Measurements from ENCODE around the gene FAM227A.

DNA sequence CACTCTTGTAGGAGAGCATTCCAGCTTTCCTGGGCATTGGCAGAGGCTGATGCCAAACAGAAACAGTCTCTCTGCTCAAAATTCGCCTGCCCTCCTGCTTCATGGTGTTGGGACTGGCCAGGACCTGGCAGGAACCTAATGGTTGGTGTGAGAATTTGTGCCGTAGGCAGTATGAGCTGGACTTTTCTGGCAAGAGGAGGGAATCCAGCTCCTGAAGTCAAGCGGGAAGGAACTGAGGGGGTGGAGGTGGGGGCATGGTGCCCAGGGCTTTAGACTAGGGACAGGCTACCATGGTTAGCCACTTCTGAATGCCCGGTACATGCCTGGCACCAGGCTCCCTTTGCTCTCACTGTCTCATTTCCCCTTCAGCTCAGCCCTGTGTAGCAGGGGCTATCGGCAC, 18.7 kb upstream of the FAM227A start:
- TF ChIP-seq, protein P1, sequence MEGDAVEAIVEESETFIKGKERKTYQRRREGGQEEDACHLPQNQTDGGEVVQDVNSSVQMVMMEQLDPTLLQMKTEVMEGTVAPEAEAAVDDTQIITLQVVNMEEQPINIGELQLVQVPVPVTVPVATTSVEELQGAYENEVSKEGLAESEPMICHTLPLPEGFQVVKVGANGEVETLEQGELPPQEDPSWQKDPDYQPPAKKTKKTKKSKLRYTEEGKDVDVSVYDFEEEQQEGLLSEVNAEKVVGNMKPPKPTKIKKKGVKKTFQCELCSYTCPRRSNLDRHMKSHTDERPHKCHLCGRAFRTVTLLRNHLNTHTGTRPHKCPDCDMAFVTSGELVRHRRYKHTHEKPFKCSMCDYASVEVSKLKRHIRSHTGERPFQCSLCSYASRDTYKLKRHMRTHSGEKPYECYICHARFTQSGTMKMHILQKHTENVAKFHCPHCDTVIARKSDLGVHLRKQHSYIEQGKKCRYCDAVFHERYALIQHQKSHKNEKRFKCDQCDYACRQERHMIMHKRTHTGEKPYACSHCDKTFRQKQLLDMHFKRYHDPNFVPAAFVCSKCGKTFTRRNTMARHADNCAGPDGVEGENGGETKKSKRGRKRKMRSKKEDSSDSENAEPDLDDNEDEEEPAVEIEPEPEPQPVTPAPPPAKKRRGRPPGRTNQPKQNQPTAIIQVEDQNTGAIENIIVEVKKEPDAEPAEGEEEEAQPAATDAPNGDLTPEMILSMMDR (CRISPR knock-in tag; IDR thresholded peaks at IDR 0.05) = no peak
- no peak for TF ChIP-seq TBP (CRISPR knock-in tag; IDR thresholded peaks at IDR 0.05)
- no peak for TF ChIP-seq ZSCAN21 (CRISPR knock-in tag; IDR thresholded peaks at IDR 0.05; ENCODE audit: borderline replicate concordance)
- TF ChIP-seq ZC3H4 (CRISPR knock-in tag; IDR thresholded peaks at IDR 0.05; ENCODE audit: borderline replicate concordance) = no peak
- no peak for TF ChIP-seq ATF7 (IDR thresholded peaks at IDR 0.05)
- no peak for TF ChIP-seq ATF7 (CRISPR knock-in tag; IDR thresholded peaks at IDR 0.05)

Data from HepG2 (cell line).